Fibroblast of the aortic adventitia (primary cell): ENCODE data around the gene ALOX12. TPM values are rescaled to one million over a fixed set of nuclear protein-coding genes. Genes with fewer than 3 reads are reported as not detected.

ENCODE experiments used
- DNase-seq: peaks from one replicate; pipeline ENCODE4 v3.0.0-alpha.2; 2010; ENCODE audit warnings: low read depth
- H3K4me3 ChIP-seq: 2 replicates; pipeline ENCODE4 v1.5.1; 2011; ENCODE audit warnings: low read depth, mild to moderate bottlenecking, control low read depth, low read length, moderate library complexity
- total RNA-seq: library from RNA; depleted of rRNA; stranded (reverse); fragments of >200 nt; gene quantifications from 2 replicates; pipeline ENCODE4 v1.2.3, GENCODE V29; 2012; ENCODE audit warnings: low replicate concordance
- TF ChIP-seq, protein P1 (sequence below): IDR thresholded peaks from 2 replicates; pipeline ENCODE4 v1.5.1; 2011; ENCODE audit warnings: mild to moderate bottlenecking, low read length, control low read depth, inconsistent platforms; ENCODE audit not compliant: insufficient read depth

Gene ALOX12
- total RNA-seq, 1 donor = not detected

DNA sequence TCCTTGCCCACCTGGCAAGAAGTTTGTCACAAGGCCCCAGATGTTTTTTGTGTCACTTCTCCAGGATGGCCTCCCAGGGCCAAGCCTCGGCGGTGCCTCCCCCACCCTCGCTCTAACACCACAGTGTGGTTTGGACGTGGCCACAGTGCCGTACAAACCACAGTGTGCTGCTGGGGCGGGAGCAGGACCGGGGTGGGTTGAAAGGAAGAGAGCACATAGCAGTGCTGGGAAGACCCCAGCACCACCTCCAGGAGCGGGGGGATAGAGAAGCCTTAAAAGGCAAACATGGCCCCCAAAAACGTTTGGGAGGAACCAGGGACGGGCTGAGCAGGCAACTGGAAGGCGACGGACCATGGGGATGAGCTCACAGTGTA, 22.0 kb downstream of the ALOX12 start:
- TF ChIP-seq, protein P1, sequence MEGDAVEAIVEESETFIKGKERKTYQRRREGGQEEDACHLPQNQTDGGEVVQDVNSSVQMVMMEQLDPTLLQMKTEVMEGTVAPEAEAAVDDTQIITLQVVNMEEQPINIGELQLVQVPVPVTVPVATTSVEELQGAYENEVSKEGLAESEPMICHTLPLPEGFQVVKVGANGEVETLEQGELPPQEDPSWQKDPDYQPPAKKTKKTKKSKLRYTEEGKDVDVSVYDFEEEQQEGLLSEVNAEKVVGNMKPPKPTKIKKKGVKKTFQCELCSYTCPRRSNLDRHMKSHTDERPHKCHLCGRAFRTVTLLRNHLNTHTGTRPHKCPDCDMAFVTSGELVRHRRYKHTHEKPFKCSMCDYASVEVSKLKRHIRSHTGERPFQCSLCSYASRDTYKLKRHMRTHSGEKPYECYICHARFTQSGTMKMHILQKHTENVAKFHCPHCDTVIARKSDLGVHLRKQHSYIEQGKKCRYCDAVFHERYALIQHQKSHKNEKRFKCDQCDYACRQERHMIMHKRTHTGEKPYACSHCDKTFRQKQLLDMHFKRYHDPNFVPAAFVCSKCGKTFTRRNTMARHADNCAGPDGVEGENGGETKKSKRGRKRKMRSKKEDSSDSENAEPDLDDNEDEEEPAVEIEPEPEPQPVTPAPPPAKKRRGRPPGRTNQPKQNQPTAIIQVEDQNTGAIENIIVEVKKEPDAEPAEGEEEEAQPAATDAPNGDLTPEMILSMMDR = no peak
- H3K4me3 ChIP-seq = no peak overlapping the region

DNA sequence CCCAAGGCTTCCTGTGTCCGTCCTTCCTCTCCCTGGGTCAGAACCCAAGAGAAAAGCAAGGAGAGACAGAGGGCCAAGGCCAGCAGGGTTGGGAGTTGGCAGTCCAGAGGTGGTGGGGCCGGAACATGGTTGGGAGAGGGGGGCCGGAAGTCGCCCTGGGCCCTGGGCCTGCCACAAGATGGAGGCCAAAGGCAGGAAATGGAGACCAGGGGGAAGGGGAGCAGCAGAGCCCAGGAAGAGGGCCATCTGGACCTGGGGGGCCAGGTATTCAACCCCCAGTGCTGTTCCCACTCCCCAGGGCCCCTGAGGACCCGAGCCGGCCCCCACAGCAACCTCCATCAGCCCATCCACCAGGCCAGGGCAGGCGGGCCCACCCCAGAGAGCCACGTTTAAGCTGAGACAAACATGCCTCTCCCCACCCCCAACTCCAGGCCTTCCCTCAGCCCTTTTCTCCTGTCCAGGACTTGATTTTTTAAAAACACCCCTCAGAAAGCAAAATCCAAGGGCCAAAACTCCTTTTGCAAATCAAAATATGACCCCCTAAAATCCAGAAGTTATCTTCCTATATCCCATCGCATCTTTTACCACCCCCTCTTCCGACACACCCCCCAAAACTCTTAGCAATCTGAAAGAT, 22.6 kb downstream of the ALOX12 start:
- no peak for DNase-seq
- TF ChIP-seq, protein P1 = no peak
- peak overlapping the region; percentile 47 for H3K4me3 ChIP-seq

More for the DNA sequence above, 22.0 kb downstream of the ALOX12 start:
- DNase-seq = no peak

DNA sequence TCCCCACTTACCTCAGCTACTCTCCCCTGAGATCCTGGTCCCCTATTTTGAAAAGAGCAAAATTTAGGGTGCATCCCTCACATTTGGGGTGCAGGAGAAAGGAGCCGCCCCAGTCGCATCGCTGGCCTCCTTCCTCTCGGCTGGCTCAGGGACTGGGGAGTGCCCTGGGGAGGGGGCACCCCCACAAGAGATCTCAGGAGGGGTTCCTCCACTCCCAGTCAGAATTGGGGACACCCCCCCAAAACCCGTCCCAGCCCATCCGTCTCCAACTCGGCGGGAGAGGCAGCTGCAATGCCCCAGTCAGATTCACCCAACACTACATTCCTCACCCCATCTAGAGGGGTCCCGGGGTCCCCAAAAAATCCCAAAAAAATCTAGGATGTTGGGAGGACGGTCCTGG, 23.5 kb downstream of the ALOX12 start:
- TF ChIP-seq, protein P1 = no peak
- H3K4me3 ChIP-seq = peak overlapping the region; percentile 47
- no peak for DNase-seq

DNA sequence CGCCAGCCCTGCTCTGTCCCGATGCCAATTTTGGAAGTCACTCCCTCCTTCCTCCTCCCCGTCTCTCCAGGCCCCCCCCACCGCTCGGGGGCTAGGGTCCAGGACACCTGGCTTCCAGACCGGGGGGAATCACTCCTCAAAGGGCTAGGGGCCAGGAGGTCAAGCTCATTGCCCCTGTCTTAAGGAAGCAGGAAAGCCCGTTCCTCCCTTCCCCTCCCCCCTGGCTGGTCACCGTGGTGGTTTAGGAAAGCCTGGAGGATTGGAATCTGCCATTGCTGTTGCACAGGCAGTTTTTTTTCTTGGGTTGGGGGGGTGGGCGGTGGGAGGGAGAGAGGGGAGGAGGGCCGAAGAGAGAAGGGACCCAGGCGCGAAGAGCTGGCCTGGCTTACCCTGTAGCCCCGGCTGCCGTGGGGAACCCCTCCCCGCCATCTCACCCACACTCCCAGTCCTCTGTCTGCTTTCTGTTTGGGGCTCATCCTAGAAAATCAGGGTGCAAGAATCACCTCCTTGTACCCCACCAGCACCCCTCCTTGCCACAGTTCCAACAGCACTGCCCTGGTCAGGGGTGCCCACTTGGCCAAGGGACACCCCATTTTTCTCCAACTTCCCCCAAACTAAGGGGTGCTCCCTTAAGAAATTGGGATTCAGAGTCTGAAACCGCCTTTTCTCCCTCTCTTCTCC, 24.1 kb downstream of the ALOX12 start:
- H3K4me3 ChIP-seq = peak overlapping the region; percentile 60
- TF ChIP-seq, protein P1 = no peak
- DNase-seq = peak; percentile 62

DNA sequence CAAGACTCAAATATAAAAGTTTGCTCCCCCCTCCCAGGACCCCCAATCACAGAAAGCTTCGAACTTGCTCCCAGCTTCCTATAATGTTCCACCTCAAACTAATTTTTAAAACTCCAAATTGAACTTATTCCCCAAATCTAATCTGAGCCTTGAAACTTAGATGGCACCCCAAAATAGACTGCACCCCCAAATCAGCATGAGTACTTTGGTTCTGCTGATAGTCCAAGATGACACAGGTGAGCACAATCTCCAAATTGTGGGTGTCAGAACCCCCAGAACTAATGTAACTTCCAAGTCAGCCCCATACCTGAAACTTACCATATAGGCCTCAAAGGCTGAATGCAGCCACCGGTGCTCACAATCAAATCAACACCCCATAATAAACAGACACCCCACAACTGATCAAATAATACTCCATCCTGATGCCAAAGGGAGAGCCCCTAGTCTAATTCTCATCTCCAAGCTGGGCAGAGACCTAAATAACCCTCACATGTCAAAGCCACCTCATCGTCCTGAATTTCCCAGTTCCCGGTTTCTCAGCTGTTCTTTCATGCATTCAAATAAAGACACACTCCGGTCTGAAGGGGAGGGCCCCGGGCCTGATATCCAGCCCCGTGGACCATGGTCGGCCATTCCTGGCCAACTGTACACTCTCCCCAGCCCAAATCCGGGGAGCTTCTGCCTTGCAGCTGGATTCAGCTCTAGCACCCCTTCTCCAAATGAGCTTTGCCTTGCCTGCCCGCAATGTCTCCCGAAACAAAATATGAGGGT, 25.2 kb downstream of the ALOX12 start:
- no peak for DNase-seq
- TF ChIP-seq, protein P1 = no peak
- no peak overlapping the region for H3K4me3 ChIP-seq

DNA sequence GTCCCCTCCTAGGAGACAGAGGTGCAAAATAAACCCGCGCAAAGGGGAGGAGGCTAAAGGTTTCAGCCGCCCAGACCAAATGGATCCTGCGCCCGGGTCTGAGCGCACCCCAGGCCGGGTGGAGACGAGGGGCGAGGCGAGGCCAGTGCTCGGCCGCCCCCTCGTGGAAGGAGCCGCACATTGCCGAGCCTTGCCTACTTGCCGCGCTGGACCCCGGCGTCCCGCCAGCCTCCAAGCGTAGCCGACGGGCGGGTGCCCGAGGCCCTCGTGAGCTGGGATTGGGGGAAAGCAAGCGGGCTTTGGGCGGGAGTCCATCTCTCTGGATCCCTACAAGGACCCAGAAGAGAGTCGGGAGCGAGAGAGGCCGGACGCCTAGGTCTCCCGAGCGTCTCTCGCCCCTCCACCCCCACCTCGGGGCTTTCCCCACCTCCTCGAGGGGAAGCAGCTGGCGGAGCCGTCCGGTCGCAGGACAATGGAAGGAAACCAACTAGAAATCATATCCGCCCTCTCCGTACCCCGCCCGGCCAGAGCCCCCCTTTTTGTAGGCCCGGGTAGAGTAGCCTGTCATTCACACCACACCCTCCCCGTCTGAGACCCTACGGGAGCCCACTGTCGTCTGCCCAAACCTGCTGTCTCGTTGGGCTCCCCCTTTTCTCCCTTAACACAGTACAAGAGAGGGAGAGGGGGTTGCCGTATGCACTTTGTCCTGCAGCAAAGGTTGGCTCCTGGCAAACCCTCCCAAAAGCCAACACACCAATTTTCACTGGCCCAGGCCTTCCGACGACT, 26.3 kb downstream of the ALOX12 start:
- DNase-seq = peak; percentile 59
- peak overlapping the region; percentile 46 for H3K4me3 ChIP-seq
- TF ChIP-seq, protein P1 = peak; percentile 85
